GM23338 (cell line): ENCODE data around the gene SH3BP2. TPM values are rescaled to one million over a fixed set of nuclear protein-coding genes. Genes with fewer than 3 reads are reported as not detected.

Source experiments
- ATAC-seq: fragments of 200-7000 bp; cut with Tn5 transposase; 3 replicates; pipeline ENCODE4 v1.9.1; 2020
- DNase-seq: peaks from one replicate; pipeline ENCODE4 v3.0.0-alpha.2; 2015; ENCODE audit warnings: low spot score
- H2AFZ ChIP-seq: fragments of 200-600 bp; sonication (generic); 2 replicates; pipeline ENCODE4 v1.8.0; 2016; ENCODE audit warnings: antibody characterized with exemption, mild to moderate bottlenecking, moderate library complexity
- H3F3A ChIP-seq: fragments of 200-600 bp; sonication (generic); replicated peaks from 2 replicates; pipeline ENCODE4 v1.8.0; 2017; ENCODE audit warnings: antibody characterized with exemption, mixed run types, low read depth
- H3K27ac ChIP-seq: fragments of 200-600 bp; sonication (generic); 2 replicates; pipeline ENCODE4 v1.6.1; 2016; ENCODE audit warnings: low read depth
- H3K27me3 ChIP-seq: fragments of 200-600 bp; sonication (generic); 2 replicates; pipeline ENCODE4 v1.8.0; 2016; ENCODE audit warnings: mild to moderate bottlenecking, mixed run types, moderate library complexity; ENCODE audit not compliant: insufficient read depth
- H3K36me3 ChIP-seq: fragments of 200-600 bp; sonication (generic); 2 replicates; pipeline ENCODE4 v1.8.0; 2016; ENCODE audit warnings: mild to moderate bottlenecking; ENCODE audit not compliant: insufficient read depth
- H3K4me1 ChIP-seq: fragments of 200-600 bp; sonication (generic); 2 replicates; pipeline ENCODE4 v1.8.0; 2016; ENCODE audit warnings: mild to moderate bottlenecking, moderate library complexity; ENCODE audit not compliant: insufficient read depth
- H3K4me2 ChIP-seq: fragments of 200-600 bp; sonication (generic); 2 replicates; pipeline ENCODE4 v1.7.1; 2017; ENCODE audit warnings: mixed run types
- H3K4me3 ChIP-seq: fragments of 200-600 bp; sonication (generic); 2 replicates; pipeline ENCODE4 v1.6.1; 2016; ENCODE audit warnings: mixed run types
- H3K79me2 ChIP-seq: fragments of 200-600 bp; sonication (generic); replicated peaks from 2 replicates; pipeline ENCODE4 v1.8.0; 2017; ENCODE audit warnings: mild to moderate bottlenecking; ENCODE audit not compliant: insufficient read depth
- H3K9me2 ChIP-seq: fragments of 200-600 bp; sonication (generic); 2 replicates; pipeline ENCODE4 v1.8.0; 2017; ENCODE audit not compliant: insufficient read depth
- H4K20me1 ChIP-seq: fragments of 200-600 bp; sonication (generic); replicated peaks from 2 replicates; pipeline ENCODE4 v1.8.0; 2017; ENCODE audit warnings: mild to moderate bottlenecking; ENCODE audit not compliant: insufficient read depth
- H3K27ac Mint-ChIP-seq: 2 replicates; pipeline ENCODE4 v1.8.0; 2020; ENCODE audit warnings: inconsistent platforms, mild to moderate bottlenecking, moderate library complexity, mixed read lengths
- H3K27me3 Mint-ChIP-seq: 3 replicates; pipeline ENCODE4 v1.8.0; 2022; ENCODE audit warnings: low read depth, mild to moderate bottlenecking, moderate library complexity, mixed read lengths, inconsistent platforms; ENCODE audit not compliant: insufficient read depth, poor library complexity
- H3K36me3 Mint-ChIP-seq: 3 replicates; pipeline ENCODE4 v1.8.0; 2021; ENCODE audit warnings: low read depth, mild to moderate bottlenecking, inconsistent platforms, moderate library complexity, mixed read lengths
- H3K4me1 Mint-ChIP-seq: 3 replicates; pipeline ENCODE4 v1.8.0; 2020; ENCODE audit warnings: mild to moderate bottlenecking, inconsistent platforms, mixed read lengths
- H3K4me3 Mint-ChIP-seq: 3 replicates; pipeline ENCODE4 v1.8.0; 2021; ENCODE audit warnings: moderate library complexity, mild to moderate bottlenecking, inconsistent platforms, mixed read lengths
- H3K9me3 Mint-ChIP-seq: 3 replicates; pipeline ENCODE4 v1.8.0; 2020; ENCODE audit warnings: moderate library complexity, mild to moderate bottlenecking, inconsistent platforms, mixed read lengths
- CREB1 ChIP-seq: fragments of 250-450 bp; sonication (Bioruptor Pico); IDR thresholded peaks from 2 replicates; pipeline ENCODE4 v1.5.0; 2020; ENCODE audit warnings: low read depth, mild to moderate bottlenecking, moderate library complexity
- CTCF ChIP-seq, 2 experiments: fragments of 200-600 bp in 1 of 2; sonication (generic) in 1 of 2; conservative IDR thresholded peaks; 2 replicates each; pipeline versions ENCODE4 v1.5.1 to v1.6.1; 2016 to 2017; ENCODE audit warnings: antibody characterized with exemption in 2 of 2, low read depth in 2 of 2, mild to moderate bottlenecking in 2 of 2, moderate library complexity in 1 of 2
- EZH2 ChIP-seq: fragments of 200-600 bp; sonication (generic); IDR thresholded peaks from one replicate; pipeline ENCODE4 v1.8.0; 2017; ENCODE audit warnings: antibody characterized with exemption, mild to moderate bottlenecking, low read depth; ENCODE audit not compliant: unreplicated experiment
- JUNB ChIP-seq: IDR thresholded peaks from one replicate; pipeline ENCODE4 v1.6.1; 2016; ENCODE audit warnings: antibody characterized with exemption; ENCODE audit not compliant: unreplicated experiment
- NANOG ChIP-seq: IDR thresholded peaks from 2 replicates; pipeline ENCODE4 v1.6.1; 2016; ENCODE audit warnings: antibody characterized with exemption, borderline replicate concordance
- STAT1 ChIP-seq: IDR thresholded peaks from one replicate; pipeline ENCODE4 v1.6.1; 2016; ENCODE audit warnings: antibody characterized with exemption; ENCODE audit not compliant: unreplicated experiment
- ZNF114 ChIP-seq: fragments of 250-450 bp; sonication (Bioruptor Pico); IDR thresholded peaks from 2 replicates; pipeline ENCODE4 v1.5.0; 2020; ENCODE audit warnings: mild to moderate bottlenecking, moderate library complexity
- ZNF331 ChIP-seq: fragments of 250-450 bp; sonication (Bioruptor Pico); IDR thresholded peaks from 2 replicates; pipeline ENCODE4 v1.5.0; 2020; ENCODE audit warnings: low read depth, mild to moderate bottlenecking, moderate library complexity
- polyA plus RNA-seq: library from polyadenylated mRNA; unstranded; fragments of >200 nt; fragmentation: Nextera tagmentation; extraction: Ambion mirVana; gene quantifications from 2 replicates; pipeline ENCODE4 v1.2.1, GENCODE V29; 2016
- total RNA-seq: library from RNA; depleted of rRNA; stranded (reverse); fragments of >200 nt; shearing (Covaris generic); gene quantifications from 2 replicates; pipeline ENCODE4 v1.2.3, GENCODE V29; 2014
- TF ChIP-seq, protein P1 (sequence below): fragments of 250-450 bp; sonication (Bioruptor Pico); IDR thresholded peaks from 2 replicates; pipeline ENCODE4 v1.5.0; 2020; ENCODE audit warnings: mild to moderate bottlenecking, moderate library complexity
- TF ChIP-seq, protein P2 (sequence below): IDR thresholded peaks from 2 replicates; pipeline ENCODE4 v1.6.1; 2016; ENCODE audit warnings: antibody characterized with exemption

The SH3BP2 gene
- total and polyA plus RNA-seq, 2 experiments from 2014 or later = 15.2 to 43.9 TPM

DNA sequence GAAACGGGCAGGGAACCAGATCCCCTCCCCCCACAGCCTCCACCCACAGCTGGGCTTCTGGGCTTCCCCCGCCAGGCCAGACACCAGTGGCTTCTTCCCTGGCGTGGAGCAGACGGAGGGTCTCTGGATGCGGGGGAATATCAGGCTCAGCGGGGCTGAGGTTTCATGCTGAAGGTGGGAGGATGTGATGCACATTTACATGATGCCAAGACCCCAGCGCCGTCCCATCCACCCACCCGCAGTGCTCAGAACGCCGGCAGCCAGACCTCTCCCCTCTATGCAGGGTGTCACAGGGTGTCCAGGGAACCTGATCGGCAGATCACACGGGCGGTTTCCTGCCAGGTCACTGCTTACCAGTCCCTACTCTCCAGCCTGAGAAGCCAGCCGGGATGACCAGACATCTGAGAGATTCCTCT is 24.0 kb upstream of the SH3BP2 start (continued):
- TF ChIP-seq CTCF (conservative IDR thresholded peaks at IDR 0.05; ENCODE audit: low read depth in 2 of 2) (no peak), ZNF114 (no peak), NANOG (no peak), ZNF331 (CRISPR knock-in tag) (no peak), JUNB (no peak)
- TF ChIP-seq, protein P1, sequence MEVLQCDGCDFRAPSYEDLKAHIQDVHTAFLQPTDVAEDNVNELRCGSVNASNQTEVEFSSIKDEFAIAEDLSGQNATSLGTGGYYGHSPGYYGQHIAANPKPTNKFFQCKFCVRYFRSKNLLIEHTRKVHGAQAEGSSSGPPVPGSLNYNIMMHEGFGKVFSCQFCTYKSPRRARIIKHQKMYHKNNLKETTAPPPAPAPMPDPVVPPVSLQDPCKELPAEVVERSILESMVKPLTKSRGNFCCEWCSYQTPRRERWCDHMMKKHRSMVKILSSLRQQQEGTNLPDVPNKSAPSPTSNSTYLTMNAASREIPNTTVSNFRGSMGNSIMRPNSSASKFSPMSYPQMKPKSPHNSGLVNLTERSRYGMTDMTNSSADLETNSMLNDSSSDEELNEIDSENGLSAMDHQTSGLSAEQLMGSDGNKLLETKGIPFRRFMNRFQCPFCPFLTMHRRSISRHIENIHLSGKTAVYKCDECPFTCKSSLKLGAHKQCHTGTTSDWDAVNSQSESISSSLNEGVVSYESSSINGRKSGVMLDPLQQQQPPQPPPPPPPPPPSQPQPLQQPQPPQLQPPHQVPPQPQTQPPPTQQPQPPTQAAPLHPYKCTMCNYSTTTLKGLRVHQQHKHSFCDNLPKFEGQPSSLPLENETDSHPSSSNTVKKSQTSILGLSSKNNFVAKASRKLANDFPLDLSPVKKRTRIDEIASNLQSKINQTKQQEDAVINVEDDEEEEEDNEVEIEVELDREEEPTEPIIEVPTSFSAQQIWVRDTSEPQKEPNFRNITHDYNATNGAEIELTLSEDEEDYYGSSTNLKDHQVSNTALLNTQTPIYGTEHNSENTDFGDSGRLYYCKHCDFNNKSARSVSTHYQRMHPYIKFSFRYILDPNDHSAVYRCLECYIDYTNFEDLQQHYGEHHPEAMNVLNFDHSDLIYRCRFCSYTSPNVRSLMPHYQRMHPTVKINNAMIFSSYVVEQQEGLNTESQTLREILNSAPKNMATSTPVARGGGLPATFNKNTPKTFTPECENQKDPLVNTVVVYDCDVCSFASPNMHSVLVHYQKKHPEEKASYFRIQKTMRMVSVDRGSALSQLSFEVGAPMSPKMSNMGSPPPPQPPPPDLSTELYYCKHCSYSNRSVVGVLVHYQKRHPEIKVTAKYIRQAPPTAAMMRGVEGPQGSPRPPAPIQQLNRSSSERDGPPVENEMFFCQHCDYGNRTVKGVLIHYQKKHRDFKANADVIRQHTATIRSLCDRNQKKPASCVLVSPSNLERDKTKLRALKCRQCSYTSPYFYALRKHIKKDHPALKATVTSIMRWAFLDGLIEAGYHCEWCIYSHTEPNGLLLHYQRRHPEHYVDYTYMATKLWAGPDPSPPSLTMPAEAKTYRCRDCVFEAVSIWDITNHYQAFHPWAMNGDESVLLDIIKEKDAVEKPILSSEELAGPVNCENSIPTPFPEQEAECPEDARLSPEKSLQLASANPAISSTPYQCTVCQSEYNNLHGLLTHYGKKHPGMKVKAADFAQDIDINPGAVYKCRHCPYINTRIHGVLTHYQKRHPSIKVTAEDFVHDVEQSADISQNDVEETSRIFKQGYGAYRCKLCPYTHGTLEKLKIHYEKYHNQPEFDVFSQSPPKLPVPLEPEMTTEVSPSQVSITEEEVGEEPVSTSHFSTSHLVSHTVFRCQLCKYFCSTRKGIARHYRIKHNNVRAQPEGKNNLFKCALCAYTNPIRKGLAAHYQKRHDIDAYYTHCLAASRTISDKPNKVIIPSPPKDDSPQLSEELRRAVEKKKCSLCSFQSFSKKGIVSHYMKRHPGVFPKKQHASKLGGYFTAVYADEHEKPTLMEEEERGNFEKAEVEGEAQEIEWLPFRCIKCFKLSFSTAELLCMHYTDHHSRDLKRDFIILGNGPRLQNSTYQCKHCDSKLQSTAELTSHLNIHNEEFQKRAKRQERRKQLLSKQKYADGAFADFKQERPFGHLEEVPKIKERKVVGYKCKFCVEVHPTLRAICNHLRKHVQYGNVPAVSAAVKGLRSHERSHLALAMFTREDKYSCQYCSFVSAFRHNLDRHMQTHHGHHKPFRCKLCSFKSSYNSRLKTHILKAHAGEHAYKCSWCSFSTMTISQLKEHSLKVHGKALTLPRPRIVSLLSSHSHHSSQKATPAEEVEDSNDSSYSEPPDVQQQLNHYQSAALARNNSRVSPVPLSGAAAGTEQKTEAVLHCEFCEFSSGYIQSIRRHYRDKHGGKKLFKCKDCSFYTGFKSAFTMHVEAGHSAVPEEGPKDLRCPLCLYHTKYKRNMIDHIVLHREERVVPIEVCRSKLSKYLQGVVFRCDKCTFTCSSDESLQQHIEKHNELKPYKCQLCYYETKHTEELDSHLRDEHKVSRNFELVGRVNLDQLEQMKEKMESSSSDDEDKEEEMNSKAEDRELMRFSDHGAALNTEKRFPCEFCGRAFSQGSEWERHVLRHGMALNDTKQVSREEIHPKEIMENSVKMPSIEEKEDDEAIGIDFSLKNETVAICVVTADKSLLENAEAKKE (CRISPR knock-in tag) = no peak

- H3K4me3 ChIP-seq = no peak overlapping the region
- H3K9me2 ChIP-seq = no peaks in the 10 kb centered on the region
- no peaks in the 10 kb centered on the region for H3F3A ChIP-seq
- no peaks in the 10 kb centered on the region for H3K27me3 ChIP-seq
- peaks cover 4% of the 10 kb centered on the region; the same call in 2 of the 3 replicates for H3K9me3 Mint-ChIP-seq
- DNase-seq = no peak
- no peaks in the 10 kb centered on the region for H3K27me3 Mint-ChIP-seq
- peaks cover 13% of the 10 kb centered on the region for H3K4me1 ChIP-seq
- peaks cover 11% of the 10 kb centered on the region for H3K4me1 Mint-ChIP-seq
- H4K20me1 ChIP-seq = no peaks in the 10 kb centered on the region
- H3K79me2 ChIP-seq = no peaks in the 10 kb centered on the region
- no peaks in the 10 kb centered on the region for H3K36me3 ChIP-seq
- H3K4me2 ChIP-seq = no peak overlapping the region
- peak overlapping the region; percentile 53; the same call in 1 of the 2 replicates for H2AFZ ChIP-seq
- no peak overlapping the region for H3K27ac ChIP-seq
- no peak for ATAC-seq
- H3K27ac Mint-ChIP-seq = no peak overlapping the region
- peaks cover 3% of the 10 kb centered on the region; the same call in 1 of the 3 replicates for H3K36me3 Mint-ChIP-seq
- H3K4me3 Mint-ChIP-seq = no peak overlapping the region
- TF ChIP-seq CREB1 (CRISPR knock-in tag) (no peak), EZH2 (no peak), STAT1 (no peak), ZNF114 (no peak), ZNF331 (CRISPR knock-in tag) (no peak), NANOG (no peak)
- TF ChIP-seq, protein P2, sequence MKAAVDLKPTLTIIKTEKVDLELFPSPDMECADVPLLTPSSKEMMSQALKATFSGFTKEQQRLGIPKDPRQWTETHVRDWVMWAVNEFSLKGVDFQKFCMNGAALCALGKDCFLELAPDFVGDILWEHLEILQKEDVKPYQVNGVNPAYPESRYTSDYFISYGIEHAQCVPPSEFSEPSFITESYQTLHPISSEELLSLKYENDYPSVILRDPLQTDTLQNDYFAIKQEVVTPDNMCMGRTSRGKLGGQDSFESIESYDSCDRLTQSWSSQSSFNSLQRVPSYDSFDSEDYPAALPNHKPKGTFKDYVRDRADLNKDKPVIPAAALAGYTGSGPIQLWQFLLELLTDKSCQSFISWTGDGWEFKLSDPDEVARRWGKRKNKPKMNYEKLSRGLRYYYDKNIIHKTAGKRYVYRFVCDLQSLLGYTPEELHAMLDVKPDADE = no peak
These were observed 21.6 kb upstream of the SH3BP2 start for GRCh38 chr4:2771264-2771663.
